HG03139 (cell line): ENCODE measurements around the gene STPG1.

Experiments
- ATAC-seq: cut with Tn5 transposase; IDR thresholded peaks from one replicate; pipeline ENCODE4 v1.9.1; 2021; ENCODE audit not compliant: unreplicated experiment

The STPG1 gene

GRCh38 chr1:24344090-24344742 is 69.4 kb downstream of the STPG1 start:
- no peak for ATAC-seq

- no peak for ATAC-seq
Observed at GRCh38 chr1:24343412-24344089, 70.0 kb downstream of the STPG1 start.

- no peak for ATAC-seq
Observed at GRCh38 chr1:24341260-24341659, 72.3 kb downstream of the STPG1 start.

GRCh38 chr1:24340770-24341169 is 72.8 kb downstream of the STPG1 start:
- ATAC-seq: no peak

GRCh38 chr1:24339996-24340395 is 73.6 kb downstream of the STPG1 start:
- ATAC-seq: no peak

- ATAC-seq: no peak
Observed at GRCh38 chr1:24338447-24338846, 75.1 kb downstream of the STPG1 start.

- ATAC-seq: no peak
Observed at GRCh38 chr1:24337455-24337854, 76.1 kb downstream of the STPG1 start.

GRCh38 chr1:24336075-24336474 is 77.5 kb downstream of the STPG1 start:
- no peak for ATAC-seq

GRCh38 chr1:24331961-24332673 is 81.5 kb downstream of the STPG1 start:
- ATAC-seq: no peak

- no peak for ATAC-seq
Observed at GRCh38 chr1:24329797-24330543, 83.6 kb downstream of the STPG1 start.

GRCh38 chr1:24329331-24329730 is 84.3 kb downstream of the STPG1 start:
- no peak for ATAC-seq

GRCh38 chr1:24327891-24328290 is 85.7 kb downstream of the STPG1 start:
- no peak for ATAC-seq

GRCh38 chr1:24327486-24327885 is 86.1 kb downstream of the STPG1 start:
- no peak for ATAC-seq

GRCh38 chr1:24325587-24326449 is 87.8 kb downstream of the STPG1 start:
- ATAC-seq: no peak

- ATAC-seq: no peak
Observed at GRCh38 chr1:24324903-24325302, 88.7 kb downstream of the STPG1 start.

- no peak for ATAC-seq
Observed at GRCh38 chr1:24323281-24323680, 90.3 kb downstream of the STPG1 start.

- no peak for ATAC-seq
Observed at GRCh38 chr1:24322470-24323177, 91.0 kb downstream of the STPG1 start.

GRCh38 chr1:24321697-24322469 is 91.7 kb downstream of the STPG1 start:
- peak; percentile 61 for ATAC-seq

- ATAC-seq: no peak
Observed at GRCh38 chr1:24321126-24321525, 92.5 kb downstream of the STPG1 start.
